ENCODE data around the gene RUNX3. TPM values are rescaled to one million over a fixed set of nuclear protein-coding genes. Genes with fewer than 3 reads are reported as not detected.
A peak's percentile ranks its signal among the peaks of the same experiment; 100 is the strongest.

The RUNX3 gene
- polyA plus RNA-seq, 1 donor (not counting 4 experiments of a cell fraction or from before 2014, with no cell fraction given): not detected

GRCh38 chr1:24972221-24972914 lies 42.3 kb upstream of the RUNX3 start:
- H2AFZ ChIP-seq (ENCODE audit: control insufficient read depth, low read length): peak overlapping the region; percentile 52
- H3K4me2 ChIP-seq (ENCODE audit: control insufficient read depth, extremely low read depth, insufficient read depth, low read depth, low read length): peak overlapping the region; percentile 41
- FAIRE-seq: peak; percentile 94
- DNase-seq (ENCODE audit: low read depth, low spot score): peak; percentile 55
- H3K4me3 ChIP-seq (ENCODE audit: control insufficient read depth in 2 of 3, extremely low read depth in 1 of 3, insufficient read depth in 2 of 3, low read depth in 1 of 3, low read length in 3 of 3): peak overlapping the region in 1 of 3 experiments; percentile 3
- peaks cover 31% of the 10 kb centered on the region for H3K4me1 ChIP-seq (ENCODE audit: control insufficient read depth, extremely low read depth, insufficient read depth, low read length)
- no peaks in the 10 kb centered on the region for H3K27me3 ChIP-seq (ENCODE audit: control insufficient read depth, extremely low read depth, insufficient read depth, low read length)
- no peaks in the 10 kb centered on the region for H3K9me1 ChIP-seq (ENCODE audit: control insufficient read depth, extremely low read depth, insufficient read depth, low read length)
- H4K20me1 ChIP-seq (ENCODE audit: control insufficient read depth, extremely low read depth, insufficient read depth, low read length): no peaks in the 10 kb centered on the region
- TF ChIP-seq EZH2 (IDR thresholded peaks at IDR 0.05; ENCODE audit: low read length) (no peak), CTCF (optimal IDR thresholded peaks at IDR 0.05 in 1 of 3, IDR thresholded peaks at IDR 0.05 in 1 of 3, conservative IDR thresholded peaks at IDR 0.05 in 1 of 3; ENCODE audit: extremely low read depth in 1 of 3, insufficient read depth in 2 of 3, low read length in 3 of 3) (no peak)
- H3K27ac ChIP-seq (ENCODE audit: control insufficient read depth, insufficient read depth, low read length): no peak overlapping the region
- H3K9ac ChIP-seq (ENCODE audit: control insufficient read depth, extremely low read depth, insufficient read depth, low read length): no peak overlapping the region
- dilution Hi-C loops (cut with MboI; ENCODE audit: extremely low pct_ligation_motif_present, low sequenced_read_pairs): no loop called here
- no peaks in the 10 kb centered on the region for H3K36me3 ChIP-seq (ENCODE audit: control insufficient read depth in 2 of 2, extremely low read depth in 1 of 2, insufficient read depth in 2 of 2, low read length in 2 of 2)
- H3K79me2 ChIP-seq (ENCODE audit: control insufficient read depth, insufficient read depth, low read length): no peaks in the 10 kb centered on the region
- peaks cover 4% of the 10 kb centered on the region for H3K9me3 ChIP-seq (ENCODE audit: control insufficient read depth, low read depth, low read length)

- Histone ChIP-seq H2AFZ (ENCODE audit: control insufficient read depth, low read length) (no peak overlapping the region), H3K9me3 (ENCODE audit: control insufficient read depth, low read depth, low read length) (peaks cover 3% of the 10 kb centered on the region), H3K27me3 (ENCODE audit: control insufficient read depth, extremely low read depth, insufficient read depth, low read length) (no peaks in the 10 kb centered on the region), H3K4me3 (ENCODE audit: control insufficient read depth in 2 of 3, extremely low read depth in 1 of 3, insufficient read depth in 2 of 3, low read depth in 1 of 3, low read length in 3 of 3) (no peak overlapping the region), H3K9ac (ENCODE audit: control insufficient read depth, extremely low read depth, insufficient read depth, low read length) (no peak overlapping the region), H3K36me3 (ENCODE audit: control insufficient read depth in 2 of 2, extremely low read depth in 1 of 2, insufficient read depth in 2 of 2, low read length in 2 of 2) (no peaks in the 10 kb centered on the region), H4K20me1 (ENCODE audit: control insufficient read depth, extremely low read depth, insufficient read depth, low read length) (no peaks in the 10 kb centered on the region), H3K27ac (ENCODE audit: control insufficient read depth, insufficient read depth, low read length) (no peak overlapping the region), H3K79me2 (ENCODE audit: control insufficient read depth, insufficient read depth, low read length) (no peaks in the 10 kb centered on the region), H3K4me2 (ENCODE audit: control insufficient read depth, extremely low read depth, insufficient read depth, low read depth, low read length) (peak overlapping the region; percentile 61), H3K9me1 (ENCODE audit: control insufficient read depth, extremely low read depth, insufficient read depth, low read length) (no peaks in the 10 kb centered on the region), H3K4me1 (ENCODE audit: control insufficient read depth, extremely low read depth, insufficient read depth, low read length) (peaks cover 31% of the 10 kb centered on the region)
- peak; percentile 46 for FAIRE-seq
- TF ChIP-seq CTCF (optimal IDR thresholded peaks at IDR 0.05 in 1 of 3, IDR thresholded peaks at IDR 0.05 in 1 of 3, conservative IDR thresholded peaks at IDR 0.05 in 1 of 3; ENCODE audit: extremely low read depth in 1 of 3, insufficient read depth in 2 of 3, low read length in 3 of 3): no peak
- no peak for TF ChIP-seq EZH2 (IDR thresholded peaks at IDR 0.05; ENCODE audit: low read length)
- dilution Hi-C loops (cut with MboI; ENCODE audit: extremely low pct_ligation_motif_present, low sequenced_read_pairs): no loop called here
- no peak for DNase-seq (ENCODE audit: low read depth, low spot score)
Measured at GRCh38 chr1:24970926-24971875, 41.1 kb upstream of the RUNX3 start.

Data from keratinocyte (primary cell).